Measurements from ENCODE around the gene LTBP1. TPM values are rescaled to one million over a fixed set of nuclear protein-coding genes. Genes with fewer than 3 reads are reported as not detected.

The LTBP1 gene
- total and polyA plus RNA-seq, 7 experiments from 2014 or later, result 0.29 to 2.1 TPM; not detected in 5

GRCh38 chr2:33419581-33420200 lies 472.9 kb downstream of the LTBP1 start:
- peaks cover 0 to 3% (median 0%) of the 10 kb centered on the region in 7 donors for H3K4me1 Mint-ChIP-seq
- intact Hi-C loops (cut with micrococcal nuclease), result no loop called here
- no peaks in the 10 kb centered on the region for H3K9me3 Mint-ChIP-seq
- CTCF ChIA-PET, result no interaction called here
- H3K36me3 Mint-ChIP-seq, result no peaks in the 10 kb centered on the region
- H3K27me3 Mint-ChIP-seq, result peaks cover under 1 to 10% (median 5%) of the 10 kb centered on the region in 5 donors
- no peak overlapping the region for H3K27ac Mint-ChIP-seq
- H3K27ac ChIP-seq (ENCODE audit: low read depth, low read length), result no peak overlapping the region
- no peak overlapping the region for H3K4me3 Mint-ChIP-seq
- H3K36me3 ChIP-seq (ENCODE audit: control insufficient read depth in 2 of 3, insufficient read depth in 3 of 3, low read length in 3 of 3), result no peaks in the 10 kb centered on the region
- ATAC-seq, result no peak
- DNase-seq, result no peak
- H3K9me3 ChIP-seq (ENCODE audit: control insufficient read depth in 2 of 3, low read length in 3 of 3), result no peaks in the 10 kb centered on the region
- H3K4me1 ChIP-seq (ENCODE audit: control insufficient read depth in 2 of 2, insufficient read depth in 2 of 2, low read length in 2 of 2), result no peaks in the 10 kb centered on the region
- no peaks in the 10 kb centered on the region for H3K27me3 ChIP-seq (ENCODE audit: control insufficient read depth in 2 of 2, insufficient read depth in 2 of 2, low read length in 2 of 2)
- POLR2A ChIA-PET, result no interaction called here
- no peak overlapping the region for H3K4me3 ChIP-seq (ENCODE audit: low read length)

GRCh38 chr2:33420726-33421125 lies 474.0 kb downstream of the LTBP1 start:
- Mint-ChIP-seq H3K27me3 (peaks cover 0 to 10% (median 4%) of the 10 kb centered on the region in 5 donors), H3K36me3 (no peaks in the 10 kb centered on the region), H3K4me3 (no peak overlapping the region), H3K27ac (no peak overlapping the region), H3K4me1 (peaks cover 0 to 5% (median 0%) of the 10 kb centered on the region in 7 donors), H3K9me3 (no peaks in the 10 kb centered on the region)
- H3K27ac ChIP-seq (ENCODE audit: low read depth, low read length), result no peak overlapping the region
- H3K27me3 ChIP-seq (ENCODE audit: control insufficient read depth in 2 of 2, insufficient read depth in 2 of 2, low read length in 2 of 2), result no peaks in the 10 kb centered on the region
- DNase-seq (no peak), ATAC-seq (no peak)
- ChIA-PET CTCF (no interaction called here), POLR2A (no interaction called here)
- H3K4me1 ChIP-seq (ENCODE audit: control insufficient read depth in 2 of 2, insufficient read depth in 2 of 2, low read length in 2 of 2), result no peaks in the 10 kb centered on the region
- intact Hi-C loops (cut with micrococcal nuclease), result no loop called here
- H3K36me3 ChIP-seq (ENCODE audit: control insufficient read depth in 2 of 3, insufficient read depth in 3 of 3, low read length in 3 of 3), result no peaks in the 10 kb centered on the region
- H3K9me3 ChIP-seq (ENCODE audit: control insufficient read depth in 2 of 3, low read length in 3 of 3), result no peaks in the 10 kb centered on the region
- H3K4me3 ChIP-seq (ENCODE audit: low read length), result no peak overlapping the region

DNA sequence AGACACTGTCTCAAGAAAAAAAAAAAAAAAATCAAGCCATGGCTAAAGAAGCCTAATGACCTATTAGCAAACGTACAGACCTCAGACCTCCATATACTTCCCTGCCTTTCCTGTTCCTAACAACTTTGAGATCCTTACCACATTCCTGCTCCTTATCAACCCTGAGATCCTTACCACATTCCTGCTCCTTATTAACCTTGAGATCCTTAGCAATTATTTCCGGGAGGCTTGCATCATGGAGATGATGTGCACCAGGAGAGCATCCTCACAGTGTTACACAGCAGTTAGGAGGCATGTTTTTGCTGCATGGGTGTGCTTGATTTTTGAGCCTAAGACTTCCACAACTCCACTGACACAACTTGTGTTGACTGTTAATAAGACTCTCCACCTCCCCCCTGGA lies 475.1 kb downstream of the LTBP1 start:
- POLR2A ChIA-PET, result no interaction called here

GRCh38 chr2:33425161-33425560 lies 478.4 kb downstream of the LTBP1 start:
- no peaks in the 10 kb centered on the region for H3K4me1 ChIP-seq (ENCODE audit: control insufficient read depth in 2 of 2, insufficient read depth in 2 of 2, low read length in 2 of 2)
- CTCF ChIA-PET, result no interaction called here
- Mint-ChIP-seq H3K4me3 (no peak overlapping the region), H3K27me3 (peaks cover 0 to 4% (median under 1%) of the 10 kb centered on the region in 5 donors), H3K9me3 (peaks cover 0 to 2% (median 0%) of the 10 kb centered on the region in 11 donors), H3K4me1 (peaks cover 0 to 7% (median 0%) of the 10 kb centered on the region in 7 donors), H3K27ac (no peak overlapping the region), H3K36me3 (no peaks in the 10 kb centered on the region)
- no peak overlapping the region for H3K4me3 ChIP-seq (ENCODE audit: low read length)
- DNase-seq (no peak), ATAC-seq (no peak)
- intact Hi-C loops (cut with micrococcal nuclease), result no loop called here
- POLR2A ChIA-PET, result no interaction called here
- no peaks in the 10 kb centered on the region for H3K36me3 ChIP-seq (ENCODE audit: control insufficient read depth in 2 of 3, insufficient read depth in 3 of 3, low read length in 3 of 3)
- no peak overlapping the region for H3K27ac ChIP-seq (ENCODE audit: low read depth, low read length)
- H3K9me3 ChIP-seq (ENCODE audit: control insufficient read depth in 2 of 3, low read length in 3 of 3), result no peaks in the 10 kb centered on the region
- H3K27me3 ChIP-seq (ENCODE audit: control insufficient read depth in 2 of 2, insufficient read depth in 2 of 2, low read length in 2 of 2), result no peaks in the 10 kb centered on the region

More for the DNA sequence above, 475.1 kb downstream of the LTBP1 start:
- no peaks in the 10 kb centered on the region for H3K27me3 ChIP-seq (ENCODE audit: control insufficient read depth in 2 of 2, insufficient read depth in 2 of 2, low read length in 2 of 2)
- H3K4me3 ChIP-seq (ENCODE audit: low read length), result no peak overlapping the region
- no peaks in the 10 kb centered on the region for H3K9me3 ChIP-seq (ENCODE audit: control insufficient read depth in 2 of 3, low read length in 3 of 3)
- CTCF ChIA-PET, result no interaction called here
- ATAC-seq (no peak), DNase-seq (no peak)
- H3K36me3 ChIP-seq (ENCODE audit: control insufficient read depth in 2 of 3, insufficient read depth in 3 of 3, low read length in 3 of 3), result no peaks in the 10 kb centered on the region
- no peak overlapping the region for H3K27ac Mint-ChIP-seq
- H3K36me3 Mint-ChIP-seq, result no peaks in the 10 kb centered on the region
- H3K27ac ChIP-seq (ENCODE audit: low read depth, low read length), result no peak overlapping the region
- intact Hi-C loops (cut with micrococcal nuclease), result no loop called here
- peaks cover 0 to 7% (median 0%) of the 10 kb centered on the region in 7 donors for H3K4me1 Mint-ChIP-seq
- peaks cover 0 to 2% (median 0%) of the 10 kb centered on the region in 11 donors for H3K9me3 Mint-ChIP-seq
- H3K4me1 ChIP-seq (ENCODE audit: control insufficient read depth in 2 of 2, insufficient read depth in 2 of 2, low read length in 2 of 2), result no peaks in the 10 kb centered on the region
- H3K27me3 Mint-ChIP-seq, result peaks cover 0 to 8% (median 4%) of the 10 kb centered on the region in 5 donors
- H3K4me3 Mint-ChIP-seq, result no peak overlapping the region

DNA sequence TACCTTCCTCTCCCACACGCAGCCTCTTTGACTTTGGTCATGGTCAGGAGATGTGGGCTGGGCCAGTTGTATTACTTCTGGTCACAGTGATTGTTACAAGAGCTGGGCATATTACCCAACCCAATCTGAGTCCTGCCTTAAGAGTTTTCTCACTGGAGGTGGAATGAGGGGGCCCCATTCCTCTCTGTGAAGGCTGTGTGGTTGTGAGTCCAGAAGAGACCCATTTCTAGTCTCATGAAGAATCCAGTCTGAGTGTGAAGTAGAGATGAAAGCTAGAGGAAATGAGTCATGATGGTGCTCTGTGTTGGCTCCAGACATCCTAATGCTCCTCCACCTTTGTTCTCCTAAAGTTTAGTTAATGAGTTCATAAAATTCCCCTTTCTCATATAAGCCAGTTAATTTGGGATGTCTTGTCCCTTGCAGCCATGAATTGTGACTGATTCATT lies 478.9 kb downstream of the LTBP1 start:
- intact Hi-C loops (cut with micrococcal nuclease), result no loop called here
- Histone ChIP-seq H3K27me3 (ENCODE audit: control insufficient read depth in 2 of 2, insufficient read depth in 2 of 2, low read length in 2 of 2) (no peaks in the 10 kb centered on the region), H3K4me1 (ENCODE audit: control insufficient read depth in 2 of 2, insufficient read depth in 2 of 2, low read length in 2 of 2) (no peaks in the 10 kb centered on the region), H3K9me3 (ENCODE audit: control insufficient read depth in 2 of 3, low read length in 3 of 3) (no peaks in the 10 kb centered on the region), H3K4me3 (ENCODE audit: low read length) (no peak overlapping the region), H3K27ac (ENCODE audit: low read depth, low read length) (no peak overlapping the region), H3K36me3 (ENCODE audit: control insufficient read depth in 2 of 3, insufficient read depth in 3 of 3, low read length in 3 of 3) (no peaks in the 10 kb centered on the region)
- ATAC-seq, result no peak
- H3K27ac Mint-ChIP-seq, result no peak overlapping the region
- H3K36me3 Mint-ChIP-seq, result no peaks in the 10 kb centered on the region
- DNase-seq, result no peak
- no peak overlapping the region for H3K4me3 Mint-ChIP-seq
- ChIA-PET CTCF (no interaction called here), POLR2A (no interaction called here)
- H3K27me3 Mint-ChIP-seq, result peaks cover 0 to 4% (median 0%) of the 10 kb centered on the region in 5 donors
- peaks cover 0 to 2% (median 0%) of the 10 kb centered on the region in 11 donors for H3K9me3 Mint-ChIP-seq
- H3K4me1 Mint-ChIP-seq, result peaks cover 0 to 7% (median 0%) of the 10 kb centered on the region in 7 donors

DNA sequence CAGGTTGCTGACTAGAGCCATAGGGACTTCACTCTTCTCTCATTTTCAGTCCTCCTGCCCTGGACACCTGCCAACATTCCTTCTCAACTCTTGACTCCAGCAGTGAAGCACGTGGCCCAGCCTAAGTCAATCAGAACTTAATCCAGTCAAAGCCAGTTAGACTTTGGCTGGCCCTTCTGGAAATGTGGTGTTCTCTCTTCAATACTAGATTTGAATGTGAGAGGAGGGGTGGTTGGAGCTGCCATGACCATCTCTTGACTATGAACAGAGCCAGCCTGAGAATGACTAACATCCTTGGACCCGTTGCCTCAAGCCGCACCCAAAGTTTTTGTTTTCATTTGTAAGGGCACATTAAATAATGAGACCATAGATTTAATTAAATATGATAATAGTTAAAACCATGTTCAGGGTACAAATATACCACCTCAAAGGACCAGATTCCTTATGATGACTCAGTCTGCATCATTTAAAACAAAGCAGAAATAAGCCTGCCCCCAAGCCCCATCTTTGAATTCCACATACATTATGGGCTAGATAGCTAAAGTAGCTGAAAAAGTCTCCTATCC lies 480.0 kb downstream of the LTBP1 start:
- ChIA-PET CTCF (no interaction called here), POLR2A (no interaction called here)
- H3K27ac Mint-ChIP-seq, result no peak overlapping the region
- H3K9me3 ChIP-seq (ENCODE audit: control insufficient read depth in 2 of 3, low read length in 3 of 3), result no peaks in the 10 kb centered on the region
- intact Hi-C loops (cut with micrococcal nuclease), result no loop called here
- peaks cover 0 to 2% (median 0%) of the 10 kb centered on the region in 11 donors for H3K9me3 Mint-ChIP-seq
- DNase-seq (no peak), ATAC-seq (no peak)
- no peak overlapping the region for H3K4me3 Mint-ChIP-seq
- H3K27me3 ChIP-seq (ENCODE audit: control insufficient read depth in 2 of 2, insufficient read depth in 2 of 2, low read length in 2 of 2), result no peaks in the 10 kb centered on the region
- H3K36me3 ChIP-seq (ENCODE audit: control insufficient read depth in 2 of 3, insufficient read depth in 3 of 3, low read length in 3 of 3), result no peaks in the 10 kb centered on the region
- H3K36me3 Mint-ChIP-seq, result no peaks in the 10 kb centered on the region
- H3K27me3 Mint-ChIP-seq, result peaks cover 0 to 5% (median 0%) of the 10 kb centered on the region in 5 donors
- H3K4me3 ChIP-seq (ENCODE audit: low read length), result no peak overlapping the region
- peaks cover 0 to 4% (median 0%) of the 10 kb centered on the region in 7 donors for H3K4me1 Mint-ChIP-seq
- no peaks in the 10 kb centered on the region for H3K4me1 ChIP-seq (ENCODE audit: control insufficient read depth in 2 of 2, insufficient read depth in 2 of 2, low read length in 2 of 2)
- no peak overlapping the region for H3K27ac ChIP-seq (ENCODE audit: low read depth, low read length)

DNA sequence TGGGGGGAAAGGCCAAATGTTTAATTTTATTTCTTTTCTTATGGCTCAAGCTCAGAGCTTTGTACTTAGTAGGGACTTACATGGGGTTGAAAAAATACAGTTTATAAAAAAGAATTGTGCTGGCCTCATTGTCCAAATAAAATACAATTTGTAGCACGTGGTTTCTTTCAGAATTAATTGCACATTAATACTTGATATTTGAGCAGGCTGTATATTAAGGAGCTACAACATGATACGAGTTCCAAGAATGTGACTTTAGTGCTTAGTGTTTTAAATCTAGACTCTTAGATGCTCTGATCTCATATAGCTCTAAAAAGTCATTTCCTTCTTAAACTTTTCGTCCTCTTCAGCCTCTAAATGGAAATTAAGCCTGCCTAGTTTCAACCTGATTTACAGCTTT lies 483.3 kb downstream of the LTBP1 start:
- peaks cover 4 to 11% (median 6%) of the 10 kb centered on the region in 5 donors for H3K27me3 Mint-ChIP-seq
- intact Hi-C loops (cut with micrococcal nuclease), result no loop called here
- Histone ChIP-seq H3K4me1 (ENCODE audit: control insufficient read depth in 2 of 2, insufficient read depth in 2 of 2, low read length in 2 of 2) (no peaks in the 10 kb centered on the region), H3K36me3 (ENCODE audit: control insufficient read depth in 2 of 3, insufficient read depth in 3 of 3, low read length in 3 of 3) (no peaks in the 10 kb centered on the region), H3K27ac (ENCODE audit: low read depth, low read length) (no peak overlapping the region), H3K4me3 (ENCODE audit: low read length) (no peak overlapping the region), H3K9me3 (ENCODE audit: control insufficient read depth in 2 of 3, low read length in 3 of 3) (no peaks in the 10 kb centered on the region), H3K27me3 (ENCODE audit: control insufficient read depth in 2 of 2, insufficient read depth in 2 of 2, low read length in 2 of 2) (no peaks in the 10 kb centered on the region)
- no peak overlapping the region for H3K27ac Mint-ChIP-seq
- ChIA-PET CTCF (no interaction called here), POLR2A (no interaction called here)
- no peak for ATAC-seq
- H3K4me3 Mint-ChIP-seq, result no peak overlapping the region
- DNase-seq, result no peak
- H3K36me3 Mint-ChIP-seq, result no peaks in the 10 kb centered on the region
- peaks cover 0 to 2% (median 0%) of the 10 kb centered on the region in 11 donors for H3K9me3 Mint-ChIP-seq
- peaks cover 0 to 4% (median 0%) of the 10 kb centered on the region in 7 donors for H3K4me1 Mint-ChIP-seq

Measured in naive thymus-derived CD4-positive, alpha-beta T cell (primary cell).